Esophagus (tissue), 2 donors: ENCODE data around the gene PVALEF. TPM values are rescaled to one million over a fixed set of nuclear protein-coding genes. Genes with fewer than 3 reads are reported as not detected.

Experiments
- H3K27ac ChIP-seq, 2 donors: one replicate each; pipeline ENCODE4 v1.5.1; 2013; ENCODE audit warnings: low read depth in 2 of 2, mild to moderate bottlenecking in 2 of 2, inconsistent platforms in 1 of 2, low read length in 1 of 2, moderate library complexity in 1 of 2
- H3K27me3 ChIP-seq, 2 donors: one replicate each; pipeline ENCODE4 v1.6.1; 2013; ENCODE audit warnings: low read length in 2 of 2, control low read depth in 1 of 2, mild to moderate bottlenecking in 1 of 2; ENCODE audit not compliant: insufficient read depth in 2 of 2, control insufficient read depth in 1 of 2
- H3K36me3 ChIP-seq, 2 donors: one replicate each; pipeline ENCODE4 v1.6.1; 2013; ENCODE audit warnings: low read length in 1 of 2; ENCODE audit not compliant: control insufficient read depth in 2 of 2, insufficient read depth in 2 of 2
- H3K4me1 ChIP-seq, 2 donors: one replicate each; pipeline ENCODE4 v1.6.1; 2013; ENCODE audit warnings: low read length in 1 of 2; ENCODE audit not compliant: control insufficient read depth in 2 of 2, insufficient read depth in 2 of 2
- H3K4me3 ChIP-seq, 2 donors: one replicate each; pipeline ENCODE4 v1.5.1; 2013; ENCODE audit warnings: low read length in 2 of 2, mild to moderate bottlenecking in 2 of 2, low read depth in 1 of 2, moderate library complexity in 1 of 2
- H3K9me3 ChIP-seq, 2 donors: one replicate each; pipeline ENCODE4 v1.6.1; 2013; ENCODE audit warnings: mild to moderate bottlenecking in 2 of 2, low read depth in 1 of 2, low read length in 1 of 2, moderate library complexity in 1 of 2; ENCODE audit not compliant: control insufficient read depth in 2 of 2, insufficient read depth in 1 of 2
- WGBS, 2 donors: extraction: QIAGEN DNeasy Blood & Tissue Kit; methylation state at CpG; one replicate each; pipeline ENCODE4 v1.1.7; 2013; 5-methylcytosine and 5-hydroxymethylcytosine counted together
- polyA plus RNA-seq, 2 donors: library from polyadenylated mRNA; stranded (reverse); fragments of 200-250 nt; gene quantifications; one replicate each; pipeline ENCODE4 v1.2.3, GENCODE V29; 2013
- donor health status: healthy with polysubstance abuse.
- donor health status: Bipolar disorder and iron deficiency.

The PVALEF gene
- polyA plus RNA-seq, 2 donors = not detected

- Histone ChIP-seq H3K36me3 (no peaks in the 10 kb centered on the region), H3K9me3 (peaks cover 0 to 10% of the 10 kb centered on the region in 2 donors), H3K27me3 (no peaks in the 10 kb centered on the region), H3K4me1 (peaks cover 0 to 10% of the 10 kb centered on the region in 2 donors), H3K4me3 (no peak overlapping the region), H3K27ac (no peak overlapping the region)
- WGBS, 2 donors = 79 to 83% methylated on average over 28 of the region's 28 CpGs
Measured at GRCh38 chr17:81134064-81134781, 31.1 kb upstream of the PVALEF start.

GRCh38 chr17:81135505-81136278 lies 29.6 kb upstream of the PVALEF start:
- H3K4me3 ChIP-seq = no peak overlapping the region
- H3K27ac ChIP-seq = no peak overlapping the region
- peaks cover 0 to 10% of the 10 kb centered on the region in 2 donors for H3K4me1 ChIP-seq
- H3K9me3 ChIP-seq = peaks cover 0 to 10% of the 10 kb centered on the region in 2 donors
- H3K36me3 ChIP-seq = no peaks in the 10 kb centered on the region
- H3K27me3 ChIP-seq = no peaks in the 10 kb centered on the region
- 57 to 63% methylated on average over 28 of the region's 28 CpGs for WGBS, 2 donors

- Histone ChIP-seq H3K9me3 (peaks cover 0 to 10% of the 10 kb centered on the region in 2 donors), H3K27ac (no peak overlapping the region), H3K27me3 (no peaks in the 10 kb centered on the region), H3K4me3 (no peak overlapping the region), H3K36me3 (no peaks in the 10 kb centered on the region), H3K4me1 (peaks cover 0 to 10% of the 10 kb centered on the region in 2 donors)
- WGBS, 2 donors = 73 to 80% methylated on average over 8 of the region's 8 CpGs
Measured at GRCh38 chr17:81136366-81136765, 28.9 kb upstream of the PVALEF start.

- Histone ChIP-seq H3K36me3 (no peaks in the 10 kb centered on the region), H3K27ac (no peak overlapping the region), H3K9me3 (peaks cover 0 to 10% of the 10 kb centered on the region in 2 donors), H3K4me1 (peaks cover 0 to 10% of the 10 kb centered on the region in 2 donors), H3K4me3 (no peak overlapping the region), H3K27me3 (no peaks in the 10 kb centered on the region)
- WGBS, 2 donors = 87 to 91% methylated on average over 12 to 13 of the region's 13 CpGs
Measured at GRCh38 chr17:81137248-81137647, 28.1 kb upstream of the PVALEF start.

GRCh38 chr17:81138083-81138482 lies 27.2 kb upstream of the PVALEF start:
- peaks cover 0 to 10% of the 10 kb centered on the region in 2 donors for H3K9me3 ChIP-seq
- H3K27me3 ChIP-seq = no peaks in the 10 kb centered on the region
- WGBS, 2 donors = 85 to 95% methylated on average over 15 of the region's 15 CpGs
- H3K4me3 ChIP-seq = no peak overlapping the region
- peaks cover 0 to 12% of the 10 kb centered on the region in 2 donors for H3K4me1 ChIP-seq
- no peak overlapping the region for H3K27ac ChIP-seq
- H3K36me3 ChIP-seq = no peaks in the 10 kb centered on the region

GRCh38 chr17:81138500-81138899 lies 26.8 kb upstream of the PVALEF start:
- Histone ChIP-seq H3K27ac (no peak overlapping the region), H3K27me3 (no peaks in the 10 kb centered on the region), H3K9me3 (peaks cover 0 to 10% of the 10 kb centered on the region in 2 donors), H3K4me3 (no peak overlapping the region), H3K4me1 (peaks cover 0 to 12% of the 10 kb centered on the region in 2 donors), H3K36me3 (no peaks in the 10 kb centered on the region)
- WGBS, 2 donors = 94 to 97% methylated on average over 25 of the region's 25 CpGs

GRCh38 chr17:81139428-81139827 lies 25.9 kb upstream of the PVALEF start:
- no peak overlapping the region for H3K4me3 ChIP-seq
- H3K27ac ChIP-seq = no peak overlapping the region
- H3K27me3 ChIP-seq = no peaks in the 10 kb centered on the region
- 88 to 94% methylated on average over 8 of the region's 8 CpGs for WGBS, 2 donors
- peaks cover 0 to 12% of the 10 kb centered on the region in 2 donors for H3K4me1 ChIP-seq
- peaks cover 0 to 10% of the 10 kb centered on the region in 2 donors for H3K9me3 ChIP-seq
- no peaks in the 10 kb centered on the region for H3K36me3 ChIP-seq

GRCh38 chr17:81140018-81140417 lies 25.3 kb upstream of the PVALEF start:
- Histone ChIP-seq H3K27ac (no peak overlapping the region), H3K36me3 (no peaks in the 10 kb centered on the region), H3K27me3 (no peaks in the 10 kb centered on the region), H3K4me1 (peaks cover 0 to 12% of the 10 kb centered on the region in 2 donors), H3K4me3 (no peak overlapping the region), H3K9me3 (peaks cover 0 to 10% of the 10 kb centered on the region in 2 donors)
- 57 to 60% methylated on average over 8 of the region's 8 CpGs for WGBS, 2 donors

GRCh38 chr17:81140695-81141094 lies 24.6 kb upstream of the PVALEF start:
- WGBS, 2 donors = 94% methylated on average over 28 to 37 of the region's 37 CpGs
- Histone ChIP-seq H3K36me3 (no peaks in the 10 kb centered on the region), H3K4me3 (no peak overlapping the region), H3K27me3 (no peaks in the 10 kb centered on the region), H3K27ac (no peak overlapping the region), H3K4me1 (peaks cover 0 to 12% of the 10 kb centered on the region in 2 donors), H3K9me3 (peaks cover 0 to 10% of the 10 kb centered on the region in 2 donors)
